ENCODE measurements around the gene SMARCE1.

The SMARCE1 gene

DNA sequence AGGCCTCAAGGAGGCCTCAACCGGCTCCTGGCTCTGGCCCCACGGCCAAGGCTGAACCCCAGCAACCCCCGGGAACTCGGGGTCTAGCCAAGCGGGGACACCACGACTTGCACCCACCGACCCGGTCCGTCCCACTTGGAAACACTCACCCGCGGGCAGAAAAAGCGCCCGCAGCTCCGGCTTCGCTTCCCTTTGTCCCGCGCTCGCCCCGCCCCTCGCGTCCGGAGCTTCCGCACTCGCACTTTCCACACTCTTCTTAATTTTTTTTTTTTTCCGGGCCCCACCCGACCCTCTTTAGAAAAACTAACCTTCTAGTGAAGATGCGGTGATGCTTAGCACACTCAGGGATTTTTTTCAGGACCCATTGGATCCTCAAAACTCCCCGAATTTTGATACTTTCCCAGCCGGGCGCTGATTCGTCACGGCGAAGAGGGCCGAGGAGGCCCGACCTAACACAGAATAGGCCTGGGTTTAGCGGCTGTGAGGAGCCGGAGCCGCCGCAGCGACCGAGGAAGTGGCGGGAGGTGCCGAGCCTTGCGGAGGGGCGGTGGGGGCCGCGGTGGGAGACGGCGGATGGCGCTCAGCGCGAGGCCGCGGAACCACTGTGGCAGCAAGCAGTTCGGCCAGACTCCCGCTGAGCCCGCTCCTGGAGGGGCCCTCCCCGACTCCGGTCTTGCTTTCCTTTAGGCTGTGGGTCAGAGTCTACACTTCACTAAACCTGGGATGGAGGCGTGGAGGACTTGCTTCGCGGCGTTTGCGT lies at the start of gene SMARCE1:
Gene SMARCE1 (minus strand): TSS at position 195 of the 760 bp plus-strand sequence. CDS start 2,016 bp downstream, outside the sequence.
- DNase-seq, result no peak

DNA sequence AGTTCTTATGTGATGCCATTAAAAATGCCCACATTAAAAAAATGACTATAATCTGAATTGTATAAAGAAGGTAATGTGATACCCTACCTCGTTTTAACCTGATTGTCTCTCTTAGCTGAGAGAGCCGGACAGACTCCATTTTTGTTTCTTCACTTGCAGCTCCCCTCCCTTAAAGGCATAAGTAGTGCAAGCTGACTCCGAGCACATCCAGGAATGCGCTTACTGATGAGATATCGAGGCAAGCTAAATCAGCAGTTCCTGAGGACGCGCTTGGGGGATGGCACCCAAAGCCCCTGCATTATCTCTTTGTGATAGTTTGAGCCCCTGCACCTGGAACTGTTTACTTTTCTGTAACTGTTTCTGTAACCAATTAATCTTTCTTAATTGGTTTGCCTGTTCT lies 49.7 kb upstream of the SMARCE1 start:
- DNase-seq, result no peak

DNA sequence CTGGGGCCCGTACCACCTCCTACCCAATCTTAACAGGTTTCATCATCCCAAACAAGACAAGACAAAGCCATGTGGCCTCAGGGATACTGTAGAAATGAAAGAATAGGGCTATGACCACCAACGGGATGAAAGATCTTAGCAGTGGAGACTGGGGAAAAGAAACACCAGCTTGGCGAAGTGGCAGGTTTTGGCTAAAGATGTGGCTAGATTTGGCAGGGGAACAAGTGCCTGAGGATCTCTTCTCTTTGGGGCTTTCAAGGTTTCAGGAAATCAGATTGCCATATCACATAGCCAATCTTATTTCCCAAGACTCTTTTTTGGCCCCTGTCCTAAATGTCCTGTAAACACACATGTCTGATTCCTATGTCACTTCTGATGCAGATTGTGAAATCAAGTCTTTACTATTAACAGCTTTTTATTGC lies 49.0 kb upstream of the SMARCE1 start:
- no peak for DNase-seq

DNA sequence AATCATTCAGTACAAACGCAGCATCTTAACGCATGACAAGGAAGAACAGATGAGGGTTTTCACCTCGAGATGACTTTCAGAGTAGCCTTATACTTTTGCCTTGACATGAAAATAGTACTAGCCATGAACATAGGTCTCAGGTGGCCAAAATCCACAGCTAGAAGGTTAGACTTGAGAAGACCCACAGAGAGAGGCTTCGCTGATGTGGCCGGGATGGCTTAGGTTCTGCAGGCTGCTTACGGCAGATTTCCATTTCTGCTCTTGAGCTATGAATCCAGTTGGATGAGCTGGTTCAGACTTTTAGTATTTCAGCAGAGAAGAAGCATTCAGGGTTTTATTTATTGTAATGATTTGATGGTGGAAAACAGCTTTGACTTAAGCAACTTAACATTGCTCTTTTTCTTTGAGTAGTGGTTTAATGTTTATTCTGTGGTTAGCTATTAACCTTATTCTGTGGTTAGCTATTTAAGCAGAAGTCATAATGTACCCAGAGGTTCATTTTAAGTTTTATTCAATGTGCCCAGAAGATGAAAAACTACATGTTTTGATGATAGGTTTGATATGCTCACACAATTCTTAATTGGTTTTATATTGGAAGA lies 48.4 kb upstream of the SMARCE1 start:
- no peak for DNase-seq

DNA sequence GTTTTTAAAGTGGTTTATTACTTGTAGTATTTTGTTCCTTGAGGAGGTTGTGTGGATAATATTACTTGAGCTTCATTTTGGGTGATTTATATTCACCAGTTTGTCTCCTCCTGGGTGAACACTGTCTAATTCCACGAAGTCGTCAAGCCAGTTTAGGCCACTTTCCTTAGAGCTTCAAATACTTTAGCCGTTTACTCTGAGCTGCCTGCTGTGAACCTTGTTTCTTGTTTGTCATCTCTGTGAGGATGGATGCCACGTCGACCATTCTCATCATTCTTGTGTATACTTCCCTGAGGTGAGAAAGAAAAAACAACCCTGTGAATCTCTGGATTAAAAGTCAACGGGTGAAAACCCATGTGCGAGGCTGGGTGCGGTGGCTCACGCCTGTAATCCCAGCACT lies 47.0 kb upstream of the SMARCE1 start:
- no peak for DNase-seq

DNA sequence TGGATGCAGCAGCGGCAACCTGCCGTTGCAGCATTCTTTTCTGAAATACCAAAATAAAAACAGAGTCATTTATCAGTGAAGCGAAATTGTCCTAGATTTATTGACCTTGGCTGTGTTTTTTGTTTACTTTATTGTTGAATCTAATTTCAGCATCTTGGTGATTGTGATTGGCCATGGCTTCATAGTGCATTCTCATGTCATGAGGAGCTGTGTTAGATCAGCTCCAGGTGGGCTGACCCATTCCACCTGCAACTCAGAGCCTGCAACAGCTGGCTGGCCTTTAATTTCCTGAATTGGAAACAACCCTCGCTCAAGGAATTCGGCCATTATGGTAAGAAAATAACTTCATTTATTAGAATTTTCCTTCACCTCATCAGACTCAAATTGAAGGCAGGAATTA lies 39.5 kb upstream of the SMARCE1 start:
- DNase-seq, result no peak

DNA sequence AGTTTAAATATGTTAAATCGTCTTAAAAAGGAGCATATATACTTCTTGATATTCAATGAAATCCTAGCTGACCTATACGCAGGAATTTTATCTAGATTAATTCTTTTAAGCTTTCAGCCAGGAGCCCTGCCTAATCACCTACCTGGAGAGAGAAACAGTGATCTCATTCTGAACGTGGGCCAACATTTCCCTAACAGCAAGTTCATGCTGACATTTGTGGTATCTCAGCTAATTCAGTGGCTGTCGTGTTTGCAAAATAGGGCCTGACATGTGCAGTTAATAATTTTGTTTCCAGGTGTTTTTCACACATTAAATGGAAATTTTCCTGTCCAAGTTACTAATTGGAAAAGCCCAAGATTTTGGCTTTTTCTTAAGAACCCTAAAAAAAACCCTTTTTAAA lies 38.6 kb upstream of the SMARCE1 start:
- DNase-seq, result no peak

DNA sequence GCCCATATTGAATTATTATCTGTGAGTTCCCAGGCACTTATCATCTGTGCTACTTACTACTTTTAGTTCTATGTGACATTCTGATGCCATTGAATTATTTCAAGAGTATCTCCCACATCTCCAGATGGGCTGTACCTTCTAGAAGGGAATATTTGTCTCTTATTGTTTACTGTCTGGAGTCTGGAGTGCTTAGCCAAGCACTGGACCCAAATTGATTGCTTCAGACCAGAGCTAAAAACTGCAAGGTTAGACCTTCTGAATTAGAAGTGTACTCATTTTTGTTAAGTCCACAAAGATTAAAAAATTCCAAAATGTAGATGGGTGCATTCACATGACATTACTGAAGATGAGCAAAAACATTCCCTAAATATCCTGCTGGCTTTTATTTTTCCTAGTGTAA lies 33.4 kb upstream of the SMARCE1 start:
- DNase-seq, result no peak

DNA sequence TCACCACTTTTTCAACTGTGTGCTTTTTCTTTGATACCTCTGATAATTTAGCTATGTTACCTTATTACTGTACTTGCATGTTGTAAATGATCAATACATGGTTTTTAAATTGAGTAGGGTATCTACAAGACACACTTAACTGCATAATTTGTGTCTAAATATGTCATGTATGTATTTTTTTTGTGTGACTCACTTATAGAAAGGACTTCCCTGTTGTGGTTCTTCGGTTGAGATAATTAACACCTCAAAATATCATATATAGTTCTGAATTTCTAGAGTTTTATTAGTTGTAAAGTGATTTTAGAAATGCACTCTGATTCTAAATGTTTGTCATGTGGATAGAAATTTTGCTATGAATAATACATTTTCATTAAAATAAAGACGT lies 31.9 kb upstream of the SMARCE1 start:
- no peak for DNase-seq

DNA sequence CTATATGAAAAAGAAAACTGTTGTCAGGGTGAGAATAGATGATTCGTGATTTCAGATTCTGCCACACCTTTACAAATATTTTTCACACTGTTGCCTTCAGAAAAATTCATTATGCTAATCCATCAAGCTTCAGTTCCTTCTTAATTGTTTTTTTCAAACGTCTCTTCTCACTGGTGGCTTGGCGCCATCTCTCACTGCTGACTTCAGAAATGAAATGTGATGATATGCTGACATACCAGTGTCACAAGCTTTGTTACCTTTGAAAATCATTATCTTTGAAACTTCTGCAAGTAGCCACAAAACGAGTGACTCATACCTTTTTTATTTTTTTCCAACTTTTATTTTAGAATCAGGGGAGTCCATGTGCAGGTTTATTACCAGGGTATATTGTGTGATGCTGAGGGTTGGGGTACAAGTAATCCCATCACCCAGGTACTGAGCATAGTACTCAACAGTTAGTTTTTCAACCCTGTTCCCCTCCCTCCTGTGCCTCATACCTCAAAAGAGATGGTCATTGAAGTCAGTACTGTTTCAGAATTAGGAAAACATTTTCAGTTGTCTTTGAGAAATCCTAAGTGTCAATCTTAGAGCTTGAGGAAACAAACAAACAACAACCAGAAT lies 31.4 kb upstream of the SMARCE1 start:
- no peak for DNase-seq

DNA sequence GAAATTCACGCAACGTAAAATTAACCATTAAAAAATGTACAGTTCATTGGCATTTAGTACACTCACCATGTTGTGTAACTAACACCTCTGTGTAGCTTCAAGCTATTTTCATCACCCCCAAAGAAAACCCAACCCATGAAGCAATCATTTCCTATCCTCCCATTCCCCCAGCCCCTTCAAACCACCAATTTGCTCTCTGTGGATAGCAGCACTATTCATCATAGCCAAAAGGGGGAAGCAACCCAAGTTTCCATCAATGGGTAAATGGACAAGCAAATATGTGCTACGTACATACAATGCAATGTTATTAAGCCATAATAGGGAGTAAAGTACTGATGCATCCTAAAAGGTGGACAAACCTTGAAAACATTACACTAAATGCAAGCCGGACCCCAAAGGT lies 28.3 kb upstream of the SMARCE1 start:
- DNase-seq, result no peak

DNA sequence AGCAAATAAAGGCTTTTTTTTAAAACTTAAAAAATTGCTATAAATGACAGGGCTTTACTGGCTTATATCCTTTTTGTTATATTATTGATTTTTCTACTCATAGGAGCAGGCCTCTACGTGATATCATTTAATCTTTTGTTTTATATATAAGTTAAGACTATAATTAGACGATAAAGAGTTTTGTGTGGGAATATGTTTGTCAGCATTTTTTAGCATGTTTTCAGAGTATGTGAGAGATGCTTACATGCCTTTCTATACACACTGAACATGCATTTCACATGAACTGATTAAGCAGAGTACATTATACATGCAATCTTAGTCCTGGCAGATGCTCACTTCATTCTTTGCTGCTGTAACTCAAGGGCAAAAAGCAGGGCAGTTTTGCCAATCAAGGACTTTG lies 25.0 kb upstream of the SMARCE1 start:
- DNase-seq, result no peak

DNA sequence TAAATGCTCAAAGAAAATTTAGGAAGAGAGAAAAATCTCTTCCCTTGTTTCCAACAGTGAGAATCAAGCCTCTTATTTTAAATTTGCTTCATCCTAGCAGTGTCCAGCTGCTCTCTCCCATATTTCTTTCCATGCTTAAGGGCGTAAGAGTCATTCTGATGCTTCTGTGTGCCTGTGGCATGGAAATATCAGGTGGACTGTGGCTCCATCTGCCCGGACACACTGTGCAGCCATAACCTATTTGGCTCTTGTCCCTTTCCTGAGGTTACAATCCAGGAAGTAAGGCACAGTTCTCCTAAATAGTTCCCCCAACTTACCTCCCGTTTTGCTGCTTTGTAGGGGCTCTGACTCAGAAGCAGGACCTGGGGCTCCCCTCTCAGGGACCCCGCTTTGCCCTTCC lies 23.7 kb upstream of the SMARCE1 start:
- no peak for DNase-seq

DNA sequence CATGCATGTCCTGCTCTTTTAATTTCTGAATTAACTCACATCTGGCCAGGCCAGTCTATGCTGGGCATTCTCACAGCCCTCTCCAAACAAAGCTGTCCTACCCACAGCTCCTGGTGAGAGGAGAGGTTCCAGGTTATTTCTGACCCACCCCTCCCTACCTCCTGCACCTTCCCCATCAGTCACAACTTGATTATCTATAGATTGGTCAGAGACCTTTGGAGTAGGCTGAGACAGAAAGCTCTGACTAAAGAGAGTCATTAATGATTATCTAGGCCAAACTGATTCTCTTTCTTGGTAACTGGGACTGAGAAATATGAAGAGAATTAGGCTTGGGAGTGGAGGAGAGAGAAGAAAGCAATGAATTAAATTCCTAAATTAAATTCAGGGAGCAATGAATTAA lies 18.7 kb upstream of the SMARCE1 start:
- DNase-seq, result no peak

DNA sequence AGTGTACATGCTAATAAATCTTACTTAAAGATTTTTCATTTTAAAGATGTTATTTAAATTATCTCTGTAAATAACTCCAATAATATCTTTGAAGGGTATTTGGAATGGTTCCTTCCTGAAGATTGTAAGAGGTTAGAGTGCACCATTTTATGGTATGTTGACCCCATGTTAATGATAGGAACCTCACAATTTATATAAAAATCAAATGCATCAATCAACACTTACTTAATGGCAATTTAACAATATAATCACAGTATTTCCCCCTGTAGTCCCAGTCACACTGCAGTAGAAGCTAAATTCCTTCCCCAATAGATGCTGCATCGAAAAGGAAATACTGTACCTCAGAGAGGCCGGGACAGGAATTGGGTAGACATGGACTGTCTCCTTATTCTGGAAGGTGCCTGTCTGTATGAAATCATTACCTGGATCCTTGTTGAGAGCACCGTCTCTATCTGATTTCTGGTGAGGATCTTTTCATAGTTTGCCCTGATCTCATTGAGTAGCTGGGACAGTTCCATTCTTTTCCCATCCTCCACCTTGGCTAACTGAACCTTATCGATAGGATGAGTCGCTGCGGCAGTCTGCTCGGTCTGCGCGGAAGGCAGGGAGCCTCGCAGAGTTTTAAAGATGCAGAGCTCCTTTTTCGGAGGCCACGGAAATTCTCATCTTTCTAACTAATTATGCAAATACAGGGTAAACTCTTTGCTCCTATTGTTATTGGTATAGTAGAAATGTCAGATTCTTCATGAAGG lies 17.1 kb upstream of the SMARCE1 start, which contains the start of gene KRT222:
Gene KRT222 (minus strand): TSS at position 596 of the 752 bp plus-strand sequence. CDS start 78 bp downstream, at position 518.
- no peak for DNase-seq

DNA sequence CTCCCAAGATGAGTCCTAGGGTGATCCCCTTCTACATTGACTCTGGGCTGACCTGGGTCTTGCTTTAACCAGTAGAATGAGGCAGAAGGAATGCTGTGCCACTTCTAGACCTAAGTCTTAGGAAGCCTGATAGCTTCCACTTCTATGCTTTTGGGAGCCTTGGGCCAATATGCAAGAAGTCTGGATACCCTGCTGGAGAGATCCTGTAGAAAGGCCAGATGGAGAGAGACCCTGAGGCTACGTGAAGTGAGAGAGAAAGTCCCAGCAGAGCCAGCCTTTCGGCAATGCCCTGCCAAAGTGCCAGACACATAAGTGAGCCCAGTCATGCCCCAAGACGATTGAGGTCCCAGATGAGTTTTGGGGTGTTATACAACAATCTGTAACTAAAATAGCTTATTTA lies 15.6 kb upstream of the SMARCE1 start:
- DNase-seq, result no peak

DNA sequence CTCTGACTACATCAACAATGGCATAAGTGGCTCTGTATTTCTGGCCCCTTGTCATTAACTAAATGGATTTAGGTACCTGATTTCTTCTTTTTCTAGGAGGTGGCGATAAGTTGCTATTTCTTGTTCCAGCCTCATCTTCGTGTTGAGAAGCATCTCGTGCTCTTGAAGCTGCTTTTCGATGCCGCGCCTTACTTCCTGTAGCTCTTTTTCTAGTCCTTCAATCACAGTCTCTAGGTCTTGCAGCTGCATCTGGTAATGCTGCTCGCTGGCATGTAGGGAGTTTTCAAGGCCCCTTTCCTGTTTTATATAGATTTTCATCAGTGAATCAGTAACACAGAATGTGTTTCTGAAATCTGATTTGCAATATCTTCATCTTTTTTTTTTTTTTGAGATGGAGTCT lies 12.3 kb upstream of the SMARCE1 start:
- no peak for DNase-seq

DNA sequence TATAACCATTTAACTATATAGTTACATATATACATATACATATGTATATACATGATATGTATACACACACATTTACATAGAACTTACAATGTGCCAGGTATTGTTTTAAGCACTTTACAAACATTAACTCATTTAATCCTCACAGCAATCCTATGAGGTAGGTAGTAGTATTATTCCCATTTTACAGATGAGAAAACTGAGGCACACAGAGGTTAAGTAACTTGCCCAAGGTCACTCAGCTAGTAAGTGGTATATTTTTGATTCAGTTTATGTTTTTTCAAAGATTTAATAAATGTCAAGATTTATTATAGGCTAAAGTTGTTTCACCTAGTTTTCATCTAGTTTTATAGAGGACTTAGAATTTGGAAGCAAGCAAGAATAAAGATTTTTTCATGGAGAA lies 10.8 kb upstream of the SMARCE1 start:
- no peak for DNase-seq

DNA sequence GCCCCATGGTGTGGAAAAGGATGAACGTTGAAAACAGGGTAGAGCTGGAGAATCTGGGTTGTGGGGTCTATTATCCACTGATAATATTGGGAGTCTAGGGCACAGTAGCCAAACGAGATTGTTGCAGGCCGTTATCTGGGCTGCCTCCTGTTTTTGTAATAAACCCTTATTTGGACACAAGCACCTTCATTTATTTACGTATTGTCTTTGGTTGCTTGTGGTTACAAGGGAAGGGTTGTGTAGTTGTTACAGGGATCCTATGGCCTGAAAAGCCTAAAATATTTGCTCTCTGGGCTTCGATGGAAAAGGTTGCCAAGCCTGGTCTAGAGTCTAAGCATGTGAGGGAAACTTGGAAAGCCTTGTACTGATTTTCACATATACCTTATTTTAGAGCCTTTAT lies 4.3 kb upstream of the SMARCE1 start:
- DNase-seq, result no peak

DNA sequence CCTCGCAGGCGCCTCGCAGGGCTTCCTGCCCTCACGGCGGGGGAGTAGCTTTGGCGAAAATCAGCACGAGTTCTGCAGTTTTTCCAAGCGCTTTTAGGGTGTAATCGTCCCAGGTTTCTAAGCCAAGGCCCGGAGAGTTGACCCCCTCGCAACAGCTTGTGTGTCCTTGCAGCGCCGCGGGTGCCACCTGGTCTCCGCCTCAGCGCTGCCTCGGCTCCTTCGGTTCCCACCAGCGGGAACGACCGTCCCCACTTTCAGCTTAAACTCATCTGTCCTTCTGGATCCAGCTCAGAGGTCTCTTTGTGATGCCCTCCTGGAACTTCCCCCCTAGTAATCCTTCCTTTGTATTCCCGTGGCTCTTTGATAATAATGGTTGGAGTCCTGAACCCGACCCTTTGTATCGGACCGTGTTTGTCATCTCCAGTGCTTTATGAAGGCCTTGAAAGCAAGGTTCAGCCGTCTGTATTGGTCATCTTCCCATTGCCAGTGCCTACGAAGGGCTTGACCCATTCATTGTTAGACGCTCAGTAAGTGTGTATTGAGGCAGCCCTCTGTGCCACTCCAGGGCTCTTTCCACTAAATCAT lies 858 bp upstream of the SMARCE1 start:
- DNase-seq, result no peak

DNA sequence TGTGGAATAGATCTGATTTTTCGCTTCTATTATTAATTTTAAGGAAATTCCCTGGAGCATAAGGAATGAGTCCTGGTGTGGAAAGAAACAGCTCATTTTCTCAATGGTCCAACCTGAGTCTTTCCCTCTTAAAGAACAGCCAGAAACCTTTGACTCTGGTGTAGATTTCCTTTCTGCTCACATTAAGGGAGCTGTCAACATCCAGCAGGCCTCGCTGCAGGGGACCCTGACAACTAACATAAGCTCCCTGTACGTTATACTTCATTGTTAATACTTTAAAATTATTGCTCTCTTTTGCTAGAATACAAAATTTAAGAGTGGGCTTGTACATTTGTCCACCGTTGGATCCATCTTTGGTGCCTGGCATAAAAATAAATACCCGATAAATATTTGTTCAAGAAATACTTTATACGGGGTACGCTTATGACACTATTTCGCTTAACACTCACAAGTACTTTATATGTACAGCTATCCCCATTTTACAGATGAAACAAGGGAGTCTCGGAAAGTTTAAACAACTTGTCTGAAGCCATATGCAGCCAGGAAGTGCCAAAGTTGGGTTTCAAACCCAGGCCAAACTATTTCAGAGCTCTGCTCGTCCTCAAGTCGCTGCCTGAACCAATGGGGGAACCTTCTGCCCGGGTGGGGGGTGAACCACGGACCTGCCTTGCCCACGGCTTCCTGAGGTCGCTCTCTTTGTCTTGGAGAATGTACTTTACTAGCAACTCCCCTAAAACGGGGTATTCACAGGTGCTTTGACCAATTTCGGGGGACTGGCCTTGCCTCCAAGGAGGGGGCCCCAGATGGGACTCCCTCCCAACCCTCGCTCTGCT lies 611 bp downstream of the SMARCE1 start:
- DNase-seq, result no peak

DNA sequence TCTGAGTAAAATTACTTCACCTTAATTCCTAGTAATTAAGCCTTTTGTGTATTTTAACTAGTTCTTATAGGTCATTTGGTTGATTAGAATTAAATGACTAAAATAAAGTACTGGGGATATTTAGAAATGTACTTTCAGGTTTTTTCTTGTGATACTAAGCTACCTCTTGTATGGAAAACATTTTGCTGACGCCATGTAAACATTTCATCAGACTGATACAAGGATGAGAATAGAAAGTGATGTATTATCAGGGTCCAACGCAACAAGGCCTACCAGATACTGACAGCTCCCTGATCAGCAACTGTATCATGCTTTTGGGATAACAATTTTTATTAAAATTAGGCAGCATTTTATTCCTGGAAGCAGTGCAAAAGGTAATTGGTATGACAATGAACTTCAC lies 1.7 kb downstream of the SMARCE1 start:
- no peak for DNase-seq

Data from NCI-H1436 treated with DMSO at 0.1 percent for 48 hours (cell line).